GM18517 (cell line): ENCODE data around the gene CLDN34.

Source experiments
- ATAC-seq: cut with Tn5 transposase; IDR thresholded peaks from one replicate; pipeline ENCODE4 v1.9.1; 2021; ENCODE audit warnings: mild to moderate bottlenecking, moderate library complexity; ENCODE audit not compliant: unreplicated experiment

The CLDN34 gene

DNA sequence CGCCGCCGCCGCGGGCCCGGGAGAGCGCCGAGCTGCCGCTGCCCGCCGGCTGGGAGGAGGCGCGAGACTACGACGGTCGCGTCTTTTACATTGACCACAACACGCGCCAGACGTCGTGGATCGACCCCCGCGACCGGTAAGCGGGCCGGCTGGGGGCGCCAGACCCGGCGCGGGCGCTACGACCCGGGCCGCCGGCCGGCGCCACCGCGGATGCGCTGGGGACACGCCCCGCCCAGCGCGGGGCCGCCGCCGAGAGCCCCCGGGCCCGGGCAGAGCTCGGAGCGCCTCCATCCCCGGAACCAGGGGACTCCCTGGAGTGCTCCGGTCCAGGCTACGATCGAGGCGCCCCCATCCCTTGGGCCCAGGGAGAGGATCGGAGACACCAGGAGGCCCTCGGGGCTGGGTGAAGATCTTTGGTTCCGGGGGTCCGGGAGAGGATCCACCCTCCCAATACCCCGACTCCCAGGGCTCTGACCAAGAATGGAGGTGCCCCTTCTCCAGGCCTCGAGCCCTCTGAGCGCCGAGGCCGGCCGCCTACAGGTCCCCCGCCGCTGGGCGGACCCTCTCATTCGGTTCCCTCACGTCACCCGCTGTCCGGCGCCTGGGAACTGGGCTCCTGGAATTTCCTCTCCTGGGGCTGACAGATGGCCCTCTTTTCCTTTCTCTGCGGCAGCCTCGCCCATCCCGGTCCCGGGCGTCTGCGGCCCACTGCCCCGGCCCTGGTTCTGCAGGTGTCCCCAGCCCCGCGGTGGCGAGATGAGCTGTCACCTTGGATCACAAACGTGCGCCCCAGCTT, 48.8 kb downstream of the CLDN34 start:
- ATAC-seq = no peak

GRCh38 chrX:10016519-10017132, 49.5 kb downstream of the CLDN34 start:
- ATAC-seq = no peak

GRCh38 chrX:10017872-10018271, 50.7 kb downstream of the CLDN34 start:
- ATAC-seq = no peak
